Muscle of back (tissue), 13 donors: ENCODE data around the gene CHRM3. TPM values are rescaled to one million over a fixed set of nuclear protein-coding genes. Genes with fewer than 3 reads are reported as not detected.
"Not testable (repeated sequence)": the region's sequence is repeated elsewhere in the genome, so short reads cannot be mapped to it uniquely, and the experiment has no call there.

Experiments used
- DNase-seq, 3 donors: peaks; one replicate each; pipeline versions ENCODE4 v3.0.0 to v3.0.0-alpha.2; 2013
- long read RNA-seq, 9 donors: transcript quantifications; one replicate each; lab custom pipeline, GENCODE V29; 2026
- polyA plus RNA-seq, 10 donors: library from polyadenylated mRNA; unstranded; fragments of 120-200 nt; gene quantifications; one replicate each; pipeline ENCODE4 v1.2.1, GENCODE V29; 2013; ENCODE audit not compliant: insufficient read length in 10 of 10

The CHRM3 gene
- 1 to 10 TPM in 9 of 10 donors, under 1 TPM in 1; 0.84 to 2.3 (median 1.6) TPM for polyA plus RNA-seq
- long read RNA-seq, donor 1, result 0 reads
- long read RNA-seq, donor 2, result 0 reads
- long read RNA-seq, donor 3, result 0 reads
- long read RNA-seq, donor 4, result 0 reads
- long read RNA-seq, donor 5, result 0 reads
- long read RNA-seq, donor 6, result 0 reads
- long read RNA-seq, donor 7, result 0 reads
- long read RNA-seq, donor 8, result 0 reads
- long read RNA-seq, donor 9, result 0 reads

DNA sequence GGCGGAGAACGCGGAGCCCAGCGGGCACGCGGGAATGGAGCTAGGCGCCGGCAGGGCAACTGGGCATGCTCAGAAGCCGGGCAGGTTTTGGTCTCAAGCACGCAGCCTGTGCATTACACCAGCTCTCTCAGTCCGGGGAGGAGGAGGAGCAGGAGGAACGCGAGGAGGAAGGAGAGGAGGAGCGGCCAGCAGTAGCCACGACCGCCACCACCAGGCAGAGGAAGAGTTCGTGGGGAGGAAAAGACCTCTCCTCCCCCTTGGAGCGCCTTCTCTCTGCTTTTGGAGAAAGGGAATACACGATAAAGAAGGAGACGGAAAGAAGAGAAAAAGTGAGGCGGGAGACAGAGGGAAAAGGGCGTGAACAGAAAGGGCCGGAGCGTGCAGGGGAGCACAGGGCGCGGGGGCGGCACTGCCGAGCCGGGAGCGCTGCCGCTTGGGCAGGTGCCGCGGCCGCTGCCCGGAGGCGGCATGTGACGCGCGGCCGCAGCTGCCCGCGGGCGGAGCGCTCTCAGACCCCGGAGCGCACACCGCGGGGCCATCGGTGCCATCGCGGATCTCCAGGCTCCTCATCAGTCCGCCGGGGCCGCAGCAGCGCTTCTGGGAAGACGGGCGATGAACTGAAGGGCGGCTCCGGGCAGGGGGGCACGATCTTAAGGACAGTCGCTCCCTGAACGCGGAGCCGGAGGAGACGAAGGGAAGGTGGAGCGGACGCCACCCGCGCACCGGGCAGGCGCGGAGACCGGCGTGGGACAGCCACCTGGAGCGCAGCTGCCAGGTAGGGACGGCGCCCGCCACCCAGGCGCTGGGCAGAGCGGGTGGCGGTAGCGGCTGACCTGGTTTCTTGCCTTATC lies at the start of gene CHRM3:
TSS of gene CHRM3 (plus strand) at position 116 of the 851 bp plus-strand sequence. CDS start 520,884 bp downstream, outside the sequence.
- DNase-seq, result peak; percentile 43 to 75 (median 47)

DNA sequence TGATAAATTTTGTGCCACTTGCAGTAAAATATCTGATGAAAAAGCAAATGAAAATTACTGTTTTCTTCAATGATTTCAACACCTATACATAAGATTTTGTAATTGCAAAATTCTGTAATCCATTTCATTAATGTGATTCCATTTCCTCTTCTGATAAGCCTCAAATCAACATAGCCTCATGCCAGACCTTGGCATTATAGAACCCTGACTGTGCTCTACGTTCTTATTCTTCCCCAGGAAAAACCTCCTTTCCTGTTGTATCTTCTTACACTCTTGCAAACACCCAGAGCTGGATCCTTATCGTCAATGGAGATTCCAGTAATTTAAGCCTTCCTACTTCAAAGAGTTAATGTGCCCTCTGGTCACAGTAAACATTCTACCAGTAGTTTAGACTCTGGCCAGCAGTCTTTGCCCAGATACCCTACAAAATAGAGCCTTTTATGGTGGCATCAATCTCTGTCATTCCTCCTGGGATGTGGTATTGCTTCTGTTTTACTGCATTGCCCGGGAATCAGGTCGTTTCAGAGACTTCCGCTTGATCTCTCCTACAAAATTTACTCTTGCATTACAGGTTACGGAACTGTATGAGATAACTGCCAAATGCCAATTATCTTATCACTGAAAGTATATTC lies 48.5 kb upstream of the CHRM3 start:
- no peak for DNase-seq

DNA sequence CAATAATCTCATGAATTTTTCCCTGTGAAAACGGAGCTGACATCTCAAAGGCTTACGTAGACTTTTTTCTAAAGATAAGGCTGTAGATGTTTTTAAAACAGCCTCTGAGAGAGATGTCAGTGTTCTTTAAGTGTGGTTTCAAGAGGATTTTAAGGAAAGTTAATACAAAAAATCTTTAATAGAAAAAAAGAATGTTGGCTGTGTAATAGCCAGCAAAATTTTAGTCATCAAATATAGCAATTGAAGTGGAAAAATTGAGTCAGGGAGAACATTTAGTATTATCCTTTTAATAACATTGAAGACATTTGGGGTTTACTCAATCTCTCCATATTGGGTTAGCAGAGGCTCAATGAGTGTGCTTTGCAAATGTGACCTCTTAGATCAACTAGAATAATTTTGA lies 38.6 kb upstream of the CHRM3 start:
- DNase-seq, result no peak

DNA sequence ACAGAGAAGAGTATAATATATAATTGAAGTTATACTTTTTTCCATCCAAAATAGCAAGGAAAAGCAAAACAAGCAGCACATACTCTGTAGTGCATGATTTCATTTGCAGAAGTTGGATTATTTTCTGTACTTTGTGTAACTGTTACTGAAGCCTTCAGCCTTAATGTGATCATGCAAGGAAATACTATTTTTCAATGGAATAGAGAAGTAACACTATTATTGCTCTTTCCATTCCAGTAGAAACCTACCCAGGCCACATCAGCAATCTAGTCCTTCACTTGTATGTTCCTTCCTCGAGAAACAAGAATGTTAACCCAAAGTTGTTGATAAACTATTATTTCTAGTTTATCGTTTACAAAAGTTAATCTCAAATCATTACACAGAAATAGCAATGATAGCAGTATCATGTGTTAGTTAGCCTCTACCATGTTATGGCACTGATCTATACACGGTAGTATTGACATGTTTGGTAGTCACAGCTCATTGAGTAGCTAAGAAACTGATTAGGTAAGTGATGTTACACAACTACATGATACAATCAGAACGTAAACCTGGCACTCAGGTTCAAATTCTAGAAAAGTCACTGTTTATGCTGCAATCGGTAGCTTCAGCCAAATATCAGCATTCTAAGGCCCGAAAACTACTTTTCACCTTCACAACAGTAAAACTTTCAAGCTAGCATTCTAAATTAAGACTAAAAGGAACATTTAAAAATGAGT lies 37.6 kb upstream of the CHRM3 start:
- DNase-seq, result no peak

DNA sequence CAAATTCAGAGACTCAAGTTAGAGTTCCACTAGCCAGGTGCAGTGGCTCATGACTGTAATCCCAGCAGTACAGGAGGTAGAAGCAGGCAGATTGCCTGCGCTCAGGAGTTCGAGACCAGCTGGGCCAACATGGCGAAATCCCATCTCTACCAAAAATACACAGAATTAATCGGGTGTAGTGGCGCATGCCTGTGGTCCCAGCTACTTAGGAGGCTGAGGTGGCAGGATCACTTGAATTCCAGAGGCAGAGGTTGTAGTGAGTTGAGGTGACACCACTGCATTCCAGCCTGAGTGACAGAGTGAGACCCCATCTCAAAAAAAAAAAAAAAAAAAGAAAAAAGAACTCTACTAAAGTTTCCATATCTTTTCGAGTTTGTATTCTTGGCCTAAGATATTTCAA lies 36.7 kb upstream of the CHRM3 start:
- no peak for DNase-seq

DNA sequence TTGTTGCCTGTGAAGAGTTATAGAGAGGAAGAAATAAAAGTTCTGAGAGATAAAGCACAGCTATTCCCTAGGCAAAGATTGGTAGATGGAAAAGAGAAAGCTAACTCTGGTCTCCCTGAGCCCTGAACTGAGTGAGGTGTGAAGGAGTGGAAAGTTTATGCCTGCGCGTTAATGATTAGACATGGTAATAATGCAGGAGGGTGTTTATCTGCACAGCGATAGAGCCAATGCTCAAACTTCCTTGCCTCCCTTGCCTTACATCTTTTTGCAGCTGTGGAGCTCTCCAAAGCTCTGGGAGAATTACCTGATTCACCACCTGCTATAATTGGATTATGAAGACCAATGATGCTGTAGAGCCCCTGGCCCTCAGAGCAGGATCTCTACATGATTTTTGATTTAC lies 32.8 kb upstream of the CHRM3 start:
- DNase-seq, result no peak

DNA sequence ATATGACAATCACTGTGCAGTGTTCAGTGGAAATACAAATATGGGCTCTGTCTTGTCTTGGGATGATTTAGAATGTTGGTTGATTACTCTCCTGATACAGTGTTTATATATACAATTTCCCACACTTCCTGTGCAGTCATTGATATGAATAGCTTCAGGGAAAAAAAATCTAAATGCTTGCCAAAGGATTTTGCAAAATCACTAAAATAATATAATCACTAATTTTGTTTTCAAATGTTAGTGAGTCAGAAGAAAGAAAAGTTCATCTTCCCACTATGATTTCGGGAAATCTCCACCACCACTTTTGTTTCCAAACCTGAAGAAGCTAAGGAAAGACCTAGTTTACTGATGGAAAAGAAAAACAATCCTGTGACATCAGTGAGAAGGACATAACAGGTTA lies 32.1 kb upstream of the CHRM3 start:
- DNase-seq, result peak in 1 of 3 donors; percentile 22

DNA sequence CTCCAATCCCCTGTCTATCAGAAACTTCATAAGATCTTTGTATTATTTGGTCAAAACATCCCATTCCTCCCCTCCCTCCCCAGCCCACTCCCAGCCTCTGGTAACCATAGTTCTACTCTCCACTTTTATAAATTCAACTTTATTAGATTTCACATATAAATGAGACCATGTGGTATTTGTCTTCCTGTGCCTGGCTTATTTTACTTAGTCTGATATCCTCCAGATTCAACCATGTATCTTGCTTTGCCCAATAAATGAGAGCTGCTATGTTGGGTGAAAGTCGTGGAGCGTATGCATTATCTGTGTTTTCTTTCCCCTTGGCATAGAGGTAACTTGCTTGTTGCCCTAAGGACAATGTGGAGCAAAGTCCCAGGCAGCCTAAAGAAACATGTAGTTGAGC lies 28.5 kb upstream of the CHRM3 start:
- DNase-seq, result no peak

DNA sequence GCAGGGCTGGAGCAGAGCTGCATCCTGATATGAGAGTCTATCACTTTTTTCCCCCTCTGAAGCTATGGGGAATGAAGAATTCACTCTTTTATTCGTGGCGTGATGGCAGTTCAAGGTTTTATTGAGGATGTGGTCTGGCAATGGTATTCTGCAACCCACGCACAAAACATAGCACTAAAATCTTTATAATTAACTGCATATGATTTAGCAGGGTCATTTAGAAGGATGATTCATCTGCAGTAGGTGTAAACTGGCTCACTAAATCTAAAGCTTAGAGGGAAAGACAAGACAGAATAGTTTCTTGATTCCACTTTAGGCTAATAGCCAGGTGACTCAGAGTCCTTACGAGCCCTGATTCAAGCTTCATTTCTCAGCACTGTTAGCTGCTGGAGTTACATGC lies 25.0 kb upstream of the CHRM3 start:
- DNase-seq, result peak in 2 of 3 donors; percentile 18 to 93

DNA sequence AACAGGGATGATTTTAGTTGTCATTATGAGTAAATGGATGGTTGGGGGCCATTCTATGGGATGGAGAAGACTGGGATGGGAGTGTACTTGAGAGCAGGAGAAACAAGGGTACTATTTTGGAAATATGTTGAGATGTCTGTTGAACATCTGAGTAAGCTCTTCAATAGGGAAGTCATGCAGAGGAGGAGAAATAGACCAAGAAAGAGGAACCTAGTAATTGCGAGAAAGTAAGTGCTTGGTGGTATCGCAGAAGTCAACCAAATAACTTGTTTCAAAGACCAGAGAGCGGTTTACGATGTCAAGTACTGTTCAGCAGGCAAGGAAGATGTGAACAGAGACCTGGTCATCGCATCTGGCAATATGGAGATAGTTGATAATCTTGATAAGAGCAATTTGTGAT lies 22.4 kb upstream of the CHRM3 start:
- DNase-seq, result no peak

DNA sequence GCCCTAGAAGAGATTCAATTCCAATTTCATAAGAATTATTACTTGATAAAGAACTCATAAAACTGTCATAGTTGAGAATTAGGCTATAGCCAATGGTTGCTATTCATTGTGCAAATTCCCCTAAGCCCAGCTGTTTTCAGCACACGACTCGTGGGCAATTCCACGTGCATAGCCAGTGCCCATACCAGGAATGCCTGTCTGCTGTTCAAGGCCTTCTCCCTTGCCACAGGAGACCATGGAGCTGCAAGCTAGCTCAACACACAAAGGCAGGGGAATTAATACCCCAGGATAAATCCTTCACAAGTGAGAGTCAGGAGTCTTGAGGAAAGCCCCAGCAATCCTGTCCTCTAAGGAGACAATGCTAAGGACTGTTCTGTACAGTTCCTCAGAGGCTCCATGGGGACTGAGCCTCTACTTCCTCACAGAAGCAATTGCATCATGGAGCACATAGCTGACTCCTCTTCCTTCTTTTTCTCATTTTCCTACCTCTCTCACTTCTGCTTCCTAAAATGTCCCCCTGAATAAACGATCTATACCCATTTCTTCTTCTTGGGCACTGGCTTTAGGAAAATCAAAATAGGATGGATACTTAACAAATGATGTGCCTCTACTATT lies 19.1 kb upstream of the CHRM3 start:
- no peak for DNase-seq

DNA sequence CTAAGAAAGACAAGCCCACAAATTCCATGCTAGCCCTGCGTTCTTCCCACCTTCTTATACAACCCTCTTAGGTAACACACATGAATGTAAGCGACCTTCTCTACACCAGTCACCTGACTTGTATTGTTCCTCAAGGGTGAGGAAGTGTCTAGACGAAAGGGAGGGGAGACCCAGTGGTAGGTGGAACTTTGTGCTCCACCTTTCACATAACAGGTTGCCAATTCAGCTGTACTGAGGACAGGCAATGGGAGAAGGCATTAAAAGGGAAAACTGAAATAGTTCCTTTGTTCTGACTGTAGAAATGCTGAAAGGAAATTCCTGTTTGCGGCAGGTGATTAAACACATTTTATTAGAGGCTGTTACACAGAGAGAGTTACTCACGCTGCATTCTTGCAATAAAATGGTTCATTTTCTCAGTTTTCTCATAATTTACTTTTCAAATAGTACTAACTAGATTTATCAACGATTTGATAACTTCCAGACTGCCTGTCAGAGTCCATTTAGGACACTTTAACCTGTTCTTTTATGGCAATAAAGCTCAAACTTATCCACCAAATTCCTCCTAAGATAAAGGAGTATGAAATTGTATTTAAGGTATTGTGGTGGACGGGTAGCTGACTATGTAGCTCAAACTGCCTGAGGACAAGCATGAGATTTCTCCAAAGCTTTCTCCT lies 17.8 kb upstream of the CHRM3 start:
- no peak for DNase-seq

DNA sequence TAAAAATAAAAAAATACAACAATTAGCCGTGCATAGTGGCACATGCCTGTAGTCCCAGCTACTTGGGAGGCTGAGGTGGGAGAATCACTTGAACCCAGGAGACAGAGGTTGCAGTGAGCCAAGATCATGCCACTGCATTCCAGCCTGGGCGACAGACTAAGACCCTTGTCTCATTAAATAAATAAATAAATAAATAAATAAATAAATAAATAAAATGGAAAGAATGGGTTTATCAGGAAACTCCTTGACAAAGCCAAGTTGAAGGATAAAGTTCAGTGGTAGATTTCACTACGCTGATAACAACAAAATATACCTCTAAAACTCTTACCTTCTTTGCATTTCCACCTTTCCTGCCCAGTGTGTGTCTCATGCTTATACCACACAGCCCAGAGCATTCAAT lies 15.5 kb upstream of the CHRM3 start:
- DNase-seq, result not testable (repeated sequence)

DNA sequence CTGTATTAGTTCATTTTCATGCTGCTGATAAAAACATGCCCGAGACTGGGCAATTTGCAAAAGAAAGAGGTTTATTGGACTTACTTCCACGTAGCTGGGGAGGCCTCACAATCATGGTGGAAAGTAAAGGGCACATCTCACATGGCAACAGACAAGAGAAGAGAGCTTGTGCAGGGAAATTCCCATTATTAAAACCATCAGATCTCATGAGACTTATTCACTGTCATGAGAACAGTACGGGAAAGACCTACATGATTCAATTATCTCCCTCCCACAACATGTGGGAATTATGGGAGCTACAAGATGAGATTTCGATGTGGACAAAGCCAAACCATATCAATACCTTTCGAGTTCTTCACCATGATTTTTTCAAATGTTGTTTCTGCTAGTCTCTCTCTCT lies 3.7 kb upstream of the CHRM3 start:
- DNase-seq, result no peak

DNA sequence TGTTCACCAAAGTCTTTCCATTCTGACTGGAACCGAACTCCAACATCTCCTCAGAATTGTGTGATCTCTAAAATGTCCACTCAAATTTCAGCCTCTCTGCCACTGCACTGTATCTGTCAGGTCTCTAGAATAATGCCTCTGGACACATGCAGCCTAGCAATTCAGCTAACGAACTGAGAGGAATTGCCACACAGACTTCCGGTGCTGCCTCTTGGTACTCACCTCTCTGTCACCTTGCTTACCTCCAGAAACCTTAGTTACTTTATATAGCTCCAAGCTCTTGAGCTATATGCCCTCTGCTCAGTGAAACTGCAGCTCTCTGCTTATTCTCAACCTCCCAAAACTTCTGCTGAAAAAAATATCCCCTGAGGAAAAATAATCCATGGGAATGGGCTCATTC lies 2.7 kb upstream of the CHRM3 start:
- DNase-seq, result no peak

DNA sequence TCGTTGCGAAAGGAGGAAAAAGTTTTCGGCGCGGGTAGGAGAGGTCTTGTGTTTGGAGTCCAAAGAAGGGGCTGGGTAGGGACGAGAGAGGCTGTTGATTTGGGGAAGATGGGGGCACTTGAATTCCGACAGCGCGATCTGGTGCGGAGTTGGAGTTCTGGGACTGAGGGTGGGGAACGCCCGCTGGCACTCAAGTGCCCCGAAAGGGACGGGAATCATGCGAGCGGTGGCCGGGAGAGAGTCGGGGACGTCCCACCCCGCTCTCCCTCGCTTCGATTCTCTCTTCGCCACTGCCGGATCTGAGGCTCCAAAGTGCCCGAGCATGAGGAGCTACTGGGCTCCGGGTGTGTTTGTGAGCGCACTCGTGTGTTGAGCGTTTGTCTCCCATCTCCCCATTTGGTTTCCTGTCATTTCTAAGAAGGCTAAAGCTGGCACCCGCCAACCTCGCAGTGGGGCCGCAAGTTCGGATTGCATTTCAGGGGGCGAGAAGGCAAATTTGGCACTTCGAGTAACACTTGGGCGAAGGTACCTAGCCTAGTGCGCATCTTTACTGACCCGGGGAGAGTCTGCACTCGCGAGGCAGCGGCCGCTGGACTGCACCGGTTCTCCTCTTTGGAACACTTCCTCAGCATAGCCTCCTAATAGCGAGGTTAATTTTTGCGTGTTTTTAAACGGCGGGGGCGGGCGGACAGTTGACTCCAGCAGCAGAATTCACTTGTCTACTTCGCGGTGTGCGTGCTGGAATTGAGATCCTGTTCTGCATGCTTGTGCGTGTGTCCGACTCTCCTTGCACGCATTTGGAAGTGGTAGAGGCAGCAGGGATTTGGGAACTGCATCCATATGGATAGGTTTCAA lies 1.2 kb downstream of the CHRM3 start:
- peak in 2 of 3 donors; percentile 16 to 63 for DNase-seq

DNA sequence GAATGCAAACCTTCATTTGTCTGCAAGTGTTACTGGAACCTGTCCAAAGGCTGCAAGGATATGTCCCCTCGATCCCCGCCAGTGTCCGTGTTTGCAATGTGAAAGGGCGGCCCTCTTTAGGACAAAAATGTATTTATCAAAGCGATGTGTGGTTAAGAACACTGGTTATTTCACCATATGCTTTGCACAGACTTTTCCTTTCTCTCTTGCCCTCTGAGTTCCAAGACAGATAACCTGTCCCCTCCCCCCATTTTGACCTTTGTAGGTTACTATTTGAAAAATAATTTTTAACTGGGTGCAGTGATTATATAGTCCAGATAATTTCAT lies 1.8 kb downstream of the CHRM3 start:
- peak in 1 of 3 donors; percentile 16 for DNase-seq

DNA sequence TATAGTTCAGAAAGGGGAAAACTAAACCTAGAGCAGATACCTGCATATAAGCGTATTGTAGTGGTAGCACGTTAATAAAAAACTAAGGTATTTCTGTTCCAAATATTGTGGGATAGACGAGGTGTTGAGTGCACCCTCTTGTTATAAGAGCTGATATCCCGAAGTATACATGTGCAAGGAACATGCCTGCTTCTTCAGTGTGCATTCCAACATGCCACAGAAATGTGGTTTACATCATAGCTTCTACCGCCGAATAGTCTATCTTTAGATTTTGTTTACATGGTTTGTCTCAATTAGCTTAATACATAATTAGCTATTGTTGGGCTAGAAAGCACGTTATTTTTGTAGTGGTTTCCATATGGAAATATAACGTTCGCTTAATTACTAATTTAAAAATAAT lies 2.2 kb downstream of the CHRM3 start:
- no peak for DNase-seq

DNA sequence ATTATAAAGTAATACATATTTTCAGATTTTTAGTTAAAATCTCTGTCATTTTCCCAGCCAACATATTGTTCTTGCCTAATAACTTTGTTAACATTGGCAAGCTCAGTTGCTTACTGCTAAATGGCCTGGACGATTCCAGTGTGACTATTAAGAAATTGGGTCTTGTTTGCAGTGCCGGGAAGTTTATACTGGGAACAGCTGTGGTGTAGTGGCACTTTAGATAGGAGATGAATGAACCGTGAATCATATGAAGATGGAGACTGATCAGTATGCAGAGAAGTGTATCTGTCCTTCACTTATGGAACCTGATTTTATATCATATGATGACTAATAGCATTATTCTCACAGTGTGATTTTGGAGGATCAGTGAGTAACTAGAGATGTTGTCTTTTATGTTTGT lies 3.3 kb downstream of the CHRM3 start:
- DNase-seq, result no peak

DNA sequence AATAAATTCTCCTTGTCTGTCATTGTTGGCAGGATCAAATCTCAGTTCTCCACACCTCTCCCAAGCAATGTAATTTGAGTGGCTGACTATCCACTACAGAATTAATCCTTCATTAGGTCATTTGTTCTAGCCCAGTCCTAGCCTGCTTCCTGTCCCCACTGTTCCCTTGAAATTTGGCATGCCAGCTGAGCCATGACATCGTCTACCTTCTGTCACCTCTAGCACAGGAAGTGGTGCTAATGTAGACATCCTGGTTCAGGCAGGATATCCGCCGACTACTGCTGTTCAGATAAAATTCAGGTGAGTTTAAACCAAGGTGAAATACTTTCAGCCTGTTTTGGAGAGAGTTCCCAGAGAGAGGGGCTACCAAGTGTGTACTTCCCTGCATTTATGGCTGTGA lies 5.9 kb downstream of the CHRM3 start:
- DNase-seq, result no peak
